ENCODE data around the gene OR52K2. TPM values are rescaled to one million over a fixed set of nuclear protein-coding genes. Genes with fewer than 3 reads are reported as not detected.

Gene OR52K2
- total and polyA plus RNA-seq, 2 donors (not counting 1 experiment from before 2014, with no cell fraction given): not detected

- POLR2A ChIA-PET: no interaction called here
- Histone ChIP-seq H3K27me3 (replicated peaks in 1 of 4; ENCODE audit: control extremely low read depth in 1 of 4, control insufficient read depth in 3 of 4, insufficient read depth in 4 of 4, low read length in 3 of 4) (no peaks in the 10 kb centered on the region), H3K27ac (ENCODE audit: low read length in 2 of 2) (no peak overlapping the region), H3K4me1 (ENCODE audit: control insufficient read depth in 2 of 2, insufficient read depth in 2 of 2, low read length in 2 of 2) (peaks cover 7 to 10% of the 10 kb centered on the region in 2 donors), H3K9me3 (ENCODE audit: control extremely low read depth in 1 of 3, control insufficient read depth in 2 of 3, insufficient read depth in 1 of 3, low read length in 2 of 3) (peaks cover 2 to 10% (median 5%) of the 10 kb centered on the region in 3 donors), H4K20me1 (ENCODE audit: control insufficient read depth, insufficient read depth, low read length, poor library complexity, severe bottlenecking) (no peaks in the 10 kb centered on the region), H3K36me3 (replicated peaks in 1 of 2; ENCODE audit: control extremely low read depth in 1 of 2, control insufficient read depth in 1 of 2, extremely low read depth in 1 of 2, insufficient read depth in 2 of 2, low read length in 1 of 2) (no peaks in the 10 kb centered on the region), H3K9ac (ENCODE audit: low read length) (no peak overlapping the region), H3K4me3 (ENCODE audit: control extremely low read depth in 1 of 5, extremely low read depth in 1 of 5, insufficient read depth in 1 of 5, low read depth in 2 of 5, low read length in 4 of 5) (no peak overlapping the region), H3K79me2 (ENCODE audit: control insufficient read depth, insufficient read depth, low read length) (no peaks in the 10 kb centered on the region), H2AFZ (ENCODE audit: insufficient read depth, low read depth, low read length, poor library complexity, severe bottlenecking) (no peak overlapping the region), H3K4me2 (replicated peaks; ENCODE audit: low read depth, low read length, poor library complexity, severe bottlenecking) (no peak overlapping the region)
- Mint-ChIP-seq H3K4me1 (peaks cover 26% of the 10 kb centered on the region), H3K27ac (no peak overlapping the region), H3K27me3 (no peaks in the 10 kb centered on the region), H3K4me3 (no peak overlapping the region), H3K9me3 (ENCODE audit: insufficient read depth) (peaks cover 6% of the 10 kb centered on the region)
- ATAC-seq (ENCODE audit: low read depth) (no peak), DNase-seq (no peak)
- WGBS (ENCODE audit: insufficient coverage): 0% methylated on average over 1 of the region's 1 CpG
- CTCF ChIA-PET: no interaction called here
- intact Hi-C loops (cut with micrococcal nuclease): no loop called here
- TF ChIP-seq EZH2 (IDR thresholded peaks at IDR 0.05; ENCODE audit: borderline replicate concordance, insufficient read depth, low read depth, low read length, poor library complexity, severe bottlenecking): no peak
Observed at GRCh38 chr11:4455419-4455818, 6.3 kb downstream of the OR52K2 start.

GRCh38 chr11:4459500-4459899 is 10.4 kb downstream of the OR52K2 start:
- H3K36me3 ChIP-seq (replicated peaks in 1 of 2; ENCODE audit: control extremely low read depth in 1 of 2, control insufficient read depth in 1 of 2, extremely low read depth in 1 of 2, insufficient read depth in 2 of 2, low read length in 1 of 2): no peaks in the 10 kb centered on the region
- H3K27me3 ChIP-seq (replicated peaks in 1 of 4; ENCODE audit: control extremely low read depth in 1 of 4, control insufficient read depth in 3 of 4, insufficient read depth in 4 of 4, low read length in 3 of 4): no peaks in the 10 kb centered on the region
- peaks cover 1 to 7% (median 7%) of the 10 kb centered on the region in 3 donors for H3K9me3 ChIP-seq (ENCODE audit: control extremely low read depth in 1 of 3, control insufficient read depth in 2 of 3, insufficient read depth in 1 of 3, low read length in 2 of 3)
- peaks cover 24% of the 10 kb centered on the region for H3K4me1 Mint-ChIP-seq
- CTCF ChIA-PET: no interaction called here
- H4K20me1 ChIP-seq (ENCODE audit: control insufficient read depth, insufficient read depth, low read length, poor library complexity, severe bottlenecking): no peaks in the 10 kb centered on the region
- H3K27ac Mint-ChIP-seq: no peak overlapping the region
- H3K4me2 ChIP-seq (replicated peaks; ENCODE audit: low read depth, low read length, poor library complexity, severe bottlenecking): no peak overlapping the region
- H3K4me3 Mint-ChIP-seq: no peak overlapping the region
- H2AFZ ChIP-seq (ENCODE audit: insufficient read depth, low read depth, low read length, poor library complexity, severe bottlenecking): peak overlapping the region; percentile 30
- intact Hi-C loops (cut with micrococcal nuclease): no loop called here
- POLR2A ChIA-PET: no interaction called here
- no peak overlapping the region for H3K9ac ChIP-seq (ENCODE audit: low read length)
- peaks cover 7 to 10% of the 10 kb centered on the region in 2 donors for H3K4me1 ChIP-seq (ENCODE audit: control insufficient read depth in 2 of 2, insufficient read depth in 2 of 2, low read length in 2 of 2)
- WGBS (ENCODE audit: insufficient coverage): 73% methylated on average over 2 of the region's 4 CpGs
- H3K79me2 ChIP-seq (ENCODE audit: control insufficient read depth, insufficient read depth, low read length): no peaks in the 10 kb centered on the region
- H3K4me3 ChIP-seq (ENCODE audit: control extremely low read depth in 1 of 5, extremely low read depth in 1 of 5, insufficient read depth in 1 of 5, low read depth in 2 of 5, low read length in 4 of 5): no peak overlapping the region
- no peak overlapping the region for H3K27ac ChIP-seq (ENCODE audit: low read length in 2 of 2)
- DNase-seq (peak; percentile 8), ATAC-seq (ENCODE audit: low read depth) (peak; percentile 17)
- peaks cover 9% of the 10 kb centered on the region for H3K9me3 Mint-ChIP-seq (ENCODE audit: insufficient read depth)
- TF ChIP-seq EZH2 (IDR thresholded peaks at IDR 0.05; ENCODE audit: borderline replicate concordance, insufficient read depth, low read depth, low read length, poor library complexity, severe bottlenecking) (no peak), CTCF (IDR thresholded peaks at IDR 0.05) (no peak)
- H3K27me3 Mint-ChIP-seq: peaks cover 9% of the 10 kb centered on the region

All from B cell (primary cell).